SK-MEL-5 (cell line): ENCODE results near the gene CDC7. TPM values are rescaled to one million over a fixed set of nuclear protein-coding genes. Genes with fewer than 3 reads are reported as not detected.
A peak's percentile ranks its signal among the peaks of the same experiment; 100 is the strongest.

Experiments
- DNase-seq: peaks from one replicate; pipeline ENCODE4 v3.0.0-alpha.2; 2016; ENCODE audit warnings: low read depth, low spot score
- in situ Hi-C: cut with HindIII; loops from 2 replicates; pipeline ENCODE4 v1.10.0; 2016; ENCODE audit warnings: low sequenced_read_pairs, high pct_unique_total_duplicates, low pct_unique_long_range_greater_than_20kb
- total RNA-seq: library from RNA; depleted of rRNA; stranded (reverse); fragments of >200 nt; shearing (Covaris generic); gene quantifications from 2 replicates; pipeline ENCODE4 v1.2.3, GENCODE V29; 2014; rRNA removed

CDC7 gene
- total RNA-seq, 1 experiment from 2014 or later, result 9.3 TPM

DNA sequence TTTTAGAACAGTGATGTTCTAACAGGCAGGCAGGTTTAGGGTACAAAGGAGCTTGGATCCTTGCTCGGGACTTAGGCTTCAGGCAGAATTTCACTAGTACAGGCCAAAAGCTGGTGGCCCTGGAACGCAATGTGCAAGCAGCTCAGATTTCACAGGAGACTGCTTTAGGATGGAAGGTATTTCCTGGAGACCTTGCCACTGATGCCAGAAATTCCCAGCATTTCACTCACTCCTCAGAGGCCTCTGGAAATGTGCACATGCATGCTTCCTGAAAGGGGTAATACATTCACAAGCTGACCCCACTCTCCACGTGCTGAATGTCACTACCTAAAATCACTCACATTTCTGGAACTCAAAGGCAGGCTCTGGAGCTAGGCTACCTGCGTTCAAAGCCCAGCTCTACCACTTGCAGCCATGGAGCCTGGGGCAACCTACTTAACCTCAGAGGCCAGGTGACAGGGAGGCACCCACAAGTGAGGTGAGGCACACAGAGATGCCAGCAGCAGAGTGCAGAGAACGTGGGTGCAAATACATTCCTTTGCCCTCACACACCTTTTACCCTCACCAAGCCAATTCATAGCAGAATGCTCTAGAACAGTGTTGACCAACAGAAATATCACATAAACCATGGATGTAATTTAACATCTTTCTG, 56.5 kb downstream of the CDC7 start:
- no peak for DNase-seq
- in situ Hi-C loops, result no loop called here

- in situ Hi-C loops, result no loop called here
Measured at GRCh38 chr1:91557826-91558225, 57.2 kb downstream of the CDC7 start.

GRCh38 chr1:91559046-91559750, 58.5 kb downstream of the CDC7 start:
- in situ Hi-C loops, result no loop called here
- no peak for DNase-seq

More at GRCh38 chr1:91557826-91558225, 57.2 kb downstream of the CDC7 start:
- no peak for DNase-seq

- DNase-seq, result no peak
- in situ Hi-C loops, result no loop called here
Measured at GRCh38 chr1:91559838-91560565, 59.4 kb downstream of the CDC7 start.

- peak; percentile 98 for DNase-seq
- in situ Hi-C loops, result no loop called here
Measured at GRCh38 chr1:91564888-91565701, 64.4 kb downstream of the CDC7 start.

GRCh38 chr1:91567583-91567982, 66.9 kb downstream of the CDC7 start:
- in situ Hi-C loops, result no loop called here
- no peak for DNase-seq

DNA sequence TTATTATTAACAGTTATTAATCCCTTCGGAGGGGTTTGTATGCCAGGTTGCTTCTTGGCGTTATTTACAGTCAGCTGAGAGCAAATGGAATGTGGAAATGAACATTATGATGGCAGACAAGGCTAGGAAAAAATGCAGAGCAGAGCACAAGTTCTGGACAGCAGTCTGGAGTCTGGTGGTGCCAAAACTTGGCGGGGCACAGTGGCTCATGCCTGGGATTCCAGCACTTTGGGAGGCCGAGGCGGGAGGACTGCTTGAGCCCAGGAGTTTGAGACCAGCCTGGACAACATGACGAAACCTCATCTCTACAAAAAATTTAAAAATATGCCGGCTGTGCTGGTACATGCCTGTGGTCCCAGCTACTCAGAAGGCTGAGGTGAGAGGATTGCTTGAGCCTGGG, 67.6 kb downstream of the CDC7 start:
- DNase-seq, result no peak
- in situ Hi-C loops, result no loop called here

- no peak for DNase-seq
- in situ Hi-C loops, result no loop called here
Measured at GRCh38 chr1:91569411-91570119, 68.9 kb downstream of the CDC7 start.

DNA sequence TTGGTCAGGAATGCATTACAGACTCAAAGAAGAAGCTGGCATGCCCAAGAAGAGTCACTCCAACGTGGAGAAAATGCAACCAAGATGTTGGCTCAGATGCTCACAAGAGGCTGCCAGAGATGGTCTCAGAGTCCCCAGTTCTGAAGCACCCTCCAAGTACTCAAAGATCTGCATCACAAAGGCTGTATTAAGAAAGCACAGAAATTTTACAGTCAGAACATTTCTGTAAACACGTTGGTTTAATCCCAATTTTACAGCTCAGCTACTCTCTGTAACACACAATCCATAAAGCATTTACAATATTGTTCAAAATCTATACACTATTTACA, 69.4 kb downstream of the CDC7 start:
- DNase-seq, result no peak
- in situ Hi-C loops, result no loop called here

DNA sequence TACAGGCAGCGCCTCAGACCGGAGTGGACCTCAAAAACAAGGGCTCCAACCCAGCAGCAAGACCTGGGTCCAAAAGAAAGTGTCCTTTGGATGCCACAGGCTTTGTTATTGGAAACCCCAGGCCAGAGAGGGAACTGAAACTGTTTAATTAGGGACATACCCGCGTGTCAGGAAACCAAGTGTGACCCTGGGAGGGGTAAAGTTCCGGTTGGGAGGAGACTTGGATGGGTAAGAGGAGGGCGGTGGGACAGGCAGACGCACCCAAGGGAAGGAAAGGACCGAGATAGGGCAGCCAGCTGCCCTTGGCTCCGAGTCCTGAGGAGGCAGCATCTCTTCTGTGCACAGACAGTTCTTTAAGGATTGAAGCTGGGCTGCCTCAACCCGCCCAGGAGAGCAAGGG, 71.4 kb downstream of the CDC7 start:
- in situ Hi-C loops, result no loop called here
- no peak for DNase-seq

Other genes starting within 250 kb of the CDC7 start
- 2.9 and 6.8 TPM in 2 replicates for gene HFM1, start 96.0 kb upstream of the CDC7 start, total RNA-seq